DOHH2 (cell line): ENCODE measurements around the gene SLC1A4.

Experiments used
- H3F3A ChIP-seq: fragments of 200-600 bp; sonication (generic), shearing (Covaris generic); 2 replicates; pipeline ENCODE4 v1.6.0; 2016; ENCODE audit warnings: antibody characterized with exemption, mild to moderate bottlenecking; ENCODE audit not compliant: control insufficient read depth, insufficient read depth
- H3K27ac ChIP-seq: fragments of 200-600 bp; sonication (generic); 2 replicates; pipeline ENCODE4 v1.5.1; 2014; ENCODE audit warnings: low read depth, mild to moderate bottlenecking, low read length, moderate library complexity
- H3K27me3 ChIP-seq: fragments of 200-600 bp; sonication (generic); 2 replicates; pipeline ENCODE4 v1.6.1; 2014; ENCODE audit warnings: mild to moderate bottlenecking, low read length, mixed read lengths; ENCODE audit not compliant: control insufficient read depth
- H3K36me3 ChIP-seq: fragments of 200-600 bp; sonication (generic); 2 replicates; pipeline ENCODE4 v1.6.1; 2014; ENCODE audit warnings: mild to moderate bottlenecking, low read length, moderate library complexity, mixed read lengths; ENCODE audit not compliant: control insufficient read depth
- H3K4me1 ChIP-seq: fragments of 200-600 bp; sonication (generic); 2 replicates; pipeline ENCODE4 v1.6.1; 2014; ENCODE audit warnings: mild to moderate bottlenecking, low read length, mixed read lengths; ENCODE audit not compliant: control insufficient read depth
- H3K4me2 ChIP-seq: fragments of 200-600 bp; sonication (generic); 2 replicates; pipeline ENCODE4 v1.6.0; 2014; ENCODE audit warnings: mild to moderate bottlenecking, low read length, moderate library complexity
- H3K4me3 ChIP-seq: fragments of 200-600 bp; sonication (generic); 2 replicates; pipeline ENCODE4 v1.5.1; 2014; ENCODE audit warnings: mild to moderate bottlenecking, low read length, mixed read lengths
- H3K79me2 ChIP-seq: fragments of 200-600 bp; sonication (generic); 2 replicates; pipeline ENCODE4 v1.6.1; 2014; ENCODE audit warnings: mild to moderate bottlenecking, low read length, mixed read lengths; ENCODE audit not compliant: control insufficient read depth
- H3K9me2 ChIP-seq: fragments of 200-600 bp; sonication (generic); replicated peaks from 2 replicates; pipeline ENCODE4 v1.6.1; 2014; ENCODE audit warnings: mild to moderate bottlenecking, low read length, mixed read lengths; ENCODE audit not compliant: control insufficient read depth
- H3K9me3 ChIP-seq: fragments of 200-600 bp; sonication (generic); 2 replicates; pipeline ENCODE4 v1.6.1; 2014; ENCODE audit warnings: antibody characterized with exemption, low read length, mixed read lengths; ENCODE audit not compliant: control insufficient read depth, insufficient read depth
- H4K20me1 ChIP-seq: fragments of 200-600 bp; sonication (generic); 2 replicates; pipeline ENCODE4 v1.6.0; 2014; ENCODE audit warnings: low read depth, mild to moderate bottlenecking, antibody characterized with exemption, low read length, moderate library complexity; ENCODE audit not compliant: control insufficient read depth, insufficient read depth
- CTCF ChIP-seq: fragments of 200-600 bp; sonication (generic); IDR thresholded peaks from one replicate; pipeline ENCODE4 v1.5.1; 2014; ENCODE audit warnings: antibody characterized with exemption, mild to moderate bottlenecking, low read depth, low read length; ENCODE audit not compliant: poor library complexity, severe bottlenecking
- EZH2phosphoT487 ChIP-seq: fragments of 200-600 bp; sonication (generic); IDR thresholded peaks from 2 replicates; pipeline ENCODE4 v1.6.1; 2017; ENCODE audit warnings: borderline replicate concordance, mild to moderate bottlenecking, antibody characterized with exemption, low read length, moderate library complexity, mixed read lengths

Gene SLC1A4

GRCh38 chr2:64995041-64995440 is 5.8 kb downstream of the SLC1A4 start:
- Histone ChIP-seq H3K9me3 (no peaks in the 10 kb centered on the region), H3K79me2 (peaks cover 96% of the 10 kb centered on the region), H3K9me2 (no peaks in the 10 kb centered on the region), H3K27me3 (no peaks in the 10 kb centered on the region), H3K27ac (no peak overlapping the region), H3K4me1 (peaks cover 57% of the 10 kb centered on the region), H3K36me3 (peaks cover 78% of the 10 kb centered on the region), H3K4me2 (no peak overlapping the region), H3K4me3 (no peak overlapping the region), H3F3A (peaks cover under 1% of the 10 kb centered on the region; the same call in 1 of the 2 replicates), H4K20me1 (peaks cover 16% of the 10 kb centered on the region)
- no peak for TF ChIP-seq CTCF
- TF ChIP-seq EZH2phosphoT487: no peak

GRCh38 chr2:64996871-64997307 is 7.7 kb downstream of the SLC1A4 start:
- H4K20me1 ChIP-seq: peaks cover 15% of the 10 kb centered on the region
- H3K27ac ChIP-seq: no peak overlapping the region
- TF ChIP-seq CTCF (no peak), EZH2phosphoT487 (no peak)
- H3K36me3 ChIP-seq: peaks cover 80% of the 10 kb centered on the region
- peaks cover 95% of the 10 kb centered on the region for H3K79me2 ChIP-seq
- no peaks in the 10 kb centered on the region for H3K27me3 ChIP-seq
- H3K4me2 ChIP-seq: no peak overlapping the region
- H3K4me3 ChIP-seq: no peak overlapping the region
- peaks cover 46% of the 10 kb centered on the region for H3K4me1 ChIP-seq
- no peaks in the 10 kb centered on the region for H3K9me3 ChIP-seq
- peaks cover 6% of the 10 kb centered on the region; the same call in 1 of the 2 replicates for H3F3A ChIP-seq
- H3K9me2 ChIP-seq: no peaks in the 10 kb centered on the region

- Histone ChIP-seq H3K9me2 (no peaks in the 10 kb centered on the region), H3K4me2 (no peak overlapping the region), H3K9me3 (no peaks in the 10 kb centered on the region), H3K27ac (no peak overlapping the region), H3K36me3 (peaks cover 71% of the 10 kb centered on the region), H3F3A (peaks cover 6% of the 10 kb centered on the region; the same call in 1 of the 2 replicates), H3K27me3 (no peaks in the 10 kb centered on the region), H3K4me3 (no peak overlapping the region), H3K79me2 (peaks cover 81% of the 10 kb centered on the region), H4K20me1 (peaks cover 6% of the 10 kb centered on the region; the same call in 1 of the 2 replicates), H3K4me1 (peaks cover 28% of the 10 kb centered on the region)
- TF ChIP-seq CTCF (no peak), EZH2phosphoT487 (no peak)
Observed at GRCh38 chr2:64998658-64999061, 9.5 kb downstream of the SLC1A4 start.
